GOT3 (cell line): Measurements from ENCODE around the gene CHRNA9.

Experiments
- DNase-seq: peaks from one replicate; lab custom pipeline; 2025; ENCODE audit warnings: mixed read lengths; lab: John Stamatoyannopoulos, UW

CHRNA9 gene

DNA sequence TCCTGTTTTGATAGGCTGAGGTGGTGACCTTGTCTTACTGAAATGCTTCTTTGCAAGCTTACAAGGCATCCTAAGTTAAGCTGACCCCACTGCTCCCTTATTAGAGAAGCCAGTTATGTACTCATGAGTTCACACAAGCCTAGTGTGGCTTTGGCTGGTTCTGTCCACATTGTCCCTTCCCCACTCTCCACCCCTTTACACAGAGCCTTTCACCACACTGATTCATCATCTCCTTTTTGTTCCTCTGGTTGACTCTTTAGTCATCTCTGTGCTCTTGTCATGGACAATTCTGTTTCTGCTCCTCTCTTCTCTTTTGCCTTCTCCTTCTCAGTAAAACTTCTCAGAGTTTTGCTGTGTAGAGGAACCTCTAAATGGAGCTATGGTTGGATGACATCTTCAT, 4.9 kb downstream of the CHRNA9 start:
- DNase-seq, result no peak

DNA sequence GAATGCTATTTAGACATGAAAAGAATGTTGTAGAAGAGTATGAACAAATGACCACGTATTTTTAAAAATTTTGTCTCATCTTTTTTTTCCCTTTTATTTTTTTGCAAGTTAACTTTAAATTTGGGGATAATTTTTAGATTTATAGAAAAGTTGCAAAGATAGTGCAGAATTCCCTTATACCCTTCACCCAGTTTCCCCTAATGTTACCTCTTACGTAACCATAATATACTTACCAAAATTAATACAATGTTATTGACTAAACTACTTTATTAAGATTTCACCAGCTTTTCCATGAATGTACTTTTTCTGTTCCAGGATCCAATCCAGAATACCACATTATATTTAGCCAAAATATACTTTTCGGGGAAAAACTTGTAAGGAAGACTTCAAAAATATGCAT, 12.3 kb downstream of the CHRNA9 start:
- DNase-seq, result no peak

DNA sequence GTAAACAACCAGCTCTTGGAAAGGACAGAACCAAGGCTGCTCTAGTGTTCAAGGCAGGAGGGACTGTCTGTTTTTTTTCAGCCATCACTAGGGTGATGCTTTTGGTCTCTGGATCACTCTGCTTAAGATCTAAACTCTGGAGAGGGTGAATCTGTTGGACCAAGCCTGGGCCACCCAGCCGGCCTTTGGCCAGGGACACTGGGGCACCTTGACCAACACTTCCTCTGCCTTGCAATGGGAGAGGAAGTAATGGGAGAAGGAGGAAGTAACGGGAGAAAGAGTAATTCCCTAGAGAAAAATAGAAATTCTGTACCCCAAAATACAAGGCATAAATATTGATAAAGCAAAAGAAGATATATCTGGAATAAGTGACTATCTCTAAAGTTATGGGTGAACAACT, 12.9 kb downstream of the CHRNA9 start:
- DNase-seq, result no peak

DNA sequence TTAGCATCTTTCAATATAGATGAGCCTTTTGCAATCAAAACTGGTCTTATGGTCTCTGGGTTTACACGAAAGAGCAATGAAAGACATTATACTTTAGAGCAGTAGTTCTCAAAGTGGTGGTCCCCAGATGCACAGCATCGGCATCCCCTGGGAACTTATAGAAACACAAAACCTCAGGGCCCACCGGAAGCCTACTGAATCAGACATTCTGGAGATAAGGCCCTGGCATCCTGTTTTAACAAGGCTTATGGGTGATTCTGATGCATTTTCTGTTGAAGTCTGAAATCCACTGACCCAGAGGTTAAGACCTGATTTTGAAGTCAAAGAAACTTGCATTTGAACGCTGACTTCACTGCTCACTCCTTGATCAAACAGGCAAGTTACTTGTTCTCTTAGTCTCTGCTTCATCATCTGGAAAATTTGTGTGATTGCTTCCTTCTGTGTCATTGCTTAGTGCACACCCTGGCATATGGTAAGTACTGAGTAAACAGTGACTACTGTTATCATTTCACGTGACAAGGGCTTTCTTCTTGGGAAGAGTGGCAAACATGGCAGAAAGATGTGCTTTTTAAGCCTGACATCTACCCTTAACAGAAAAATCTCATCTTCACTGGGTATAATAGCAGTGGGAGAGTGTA, 14.5 kb downstream of the CHRNA9 start:
- no peak for DNase-seq

DNA sequence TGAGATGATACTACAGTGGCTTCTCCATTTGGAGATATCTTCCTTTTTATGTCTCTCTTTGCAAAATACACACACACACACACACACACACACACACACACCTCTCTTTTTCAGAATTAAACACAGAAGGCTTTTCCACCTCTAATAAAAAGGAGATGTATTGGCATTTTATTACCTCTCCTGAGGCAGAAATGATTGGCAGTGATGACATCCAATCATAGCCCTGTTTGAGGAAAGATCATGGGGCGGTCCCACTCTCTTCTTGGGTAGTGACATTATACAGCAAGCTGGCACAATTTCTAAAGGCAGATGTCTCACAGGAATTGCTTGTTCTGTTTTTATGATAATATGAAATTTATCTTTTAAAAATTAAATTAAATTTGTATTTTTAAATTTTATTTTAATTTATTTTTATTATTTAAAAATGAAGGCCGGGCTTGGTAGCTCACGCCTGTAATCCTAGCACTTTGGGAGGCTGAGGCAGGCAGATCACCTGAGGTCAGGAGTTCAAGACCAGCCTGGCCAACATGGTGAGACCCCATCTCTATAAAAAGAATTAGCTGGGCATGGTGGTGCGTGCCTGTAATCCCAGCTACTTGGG, 15.6 kb downstream of the CHRNA9 start:
- DNase-seq, result no peak

DNA sequence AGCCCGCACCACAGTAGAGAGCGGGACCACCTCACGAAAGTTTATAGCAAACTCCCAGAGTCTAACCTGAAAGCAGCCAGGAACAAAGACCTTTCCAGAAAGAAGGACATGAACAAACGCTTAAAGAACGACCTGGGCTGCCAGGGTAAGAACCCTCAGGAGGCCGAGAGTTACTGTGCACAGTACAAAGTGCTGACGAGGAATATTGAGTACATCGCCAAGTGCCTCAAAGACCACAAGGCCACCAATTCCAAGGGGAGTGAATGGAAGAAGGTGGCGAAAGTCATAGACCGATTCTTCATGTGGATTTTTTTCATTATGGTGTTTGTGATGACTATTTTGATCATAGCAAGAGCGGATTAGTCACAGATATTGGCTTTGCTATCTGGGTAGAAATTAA, 19.0 kb downstream of the CHRNA9 start:
- DNase-seq, result no peak

DNA sequence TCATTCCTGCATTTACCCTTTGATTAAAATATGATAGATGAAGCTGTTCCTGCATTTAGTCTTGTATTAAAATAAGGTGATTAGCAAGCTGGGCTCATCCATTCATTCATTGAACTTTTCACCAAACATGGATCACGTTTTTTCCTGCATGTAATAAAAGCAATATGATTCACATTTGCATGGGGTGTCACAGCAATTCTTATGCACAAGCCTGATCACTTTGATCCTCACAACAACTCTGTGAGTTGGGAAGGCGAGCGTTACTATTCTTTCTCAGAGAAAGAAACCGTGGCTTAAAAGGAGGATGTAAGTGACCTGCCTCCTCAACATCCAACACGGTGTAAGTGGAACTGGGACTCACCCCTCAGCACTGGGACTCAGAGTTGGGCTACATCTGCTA, 20.0 kb downstream of the CHRNA9 start:
- DNase-seq, result no peak

DNA sequence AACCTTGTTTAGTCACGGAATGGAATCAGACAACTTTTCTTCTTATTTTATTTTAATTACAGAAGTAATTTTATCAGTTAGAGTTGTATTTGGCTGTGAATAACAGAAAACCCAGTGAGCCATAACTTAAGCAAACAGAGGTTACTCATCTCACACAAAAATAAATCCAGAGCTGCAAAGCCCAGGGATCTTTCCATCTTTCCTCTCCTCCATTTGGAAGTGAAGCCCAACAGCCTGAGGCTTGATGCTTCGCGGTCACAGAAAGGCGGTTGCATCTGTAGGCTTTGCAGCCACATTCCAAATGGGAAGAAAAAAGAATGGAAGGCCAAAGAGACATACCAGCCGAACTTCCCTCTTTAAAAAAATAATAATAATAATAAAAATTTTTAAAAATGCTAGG, 22.6 kb downstream of the CHRNA9 start:
- DNase-seq, result no peak

DNA sequence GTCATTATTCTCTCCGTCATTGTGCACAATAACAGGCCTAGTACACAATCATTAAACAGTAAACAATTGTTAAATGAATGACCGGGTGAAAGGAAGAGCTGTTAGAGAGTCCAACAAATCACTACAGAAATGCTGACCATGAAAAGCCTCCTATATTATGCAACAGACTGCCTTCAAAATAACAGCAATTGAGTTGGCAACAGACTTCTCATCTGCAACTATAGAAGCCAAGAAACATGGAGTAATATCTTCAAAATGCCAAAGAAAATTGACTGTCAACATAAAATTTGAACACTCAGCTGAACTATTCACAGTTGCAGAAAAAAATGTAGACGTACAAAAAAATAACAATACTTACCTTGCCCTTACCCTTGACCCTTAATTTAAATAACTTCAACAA, 26.2 kb downstream of the CHRNA9 start:
- no peak for DNase-seq

DNA sequence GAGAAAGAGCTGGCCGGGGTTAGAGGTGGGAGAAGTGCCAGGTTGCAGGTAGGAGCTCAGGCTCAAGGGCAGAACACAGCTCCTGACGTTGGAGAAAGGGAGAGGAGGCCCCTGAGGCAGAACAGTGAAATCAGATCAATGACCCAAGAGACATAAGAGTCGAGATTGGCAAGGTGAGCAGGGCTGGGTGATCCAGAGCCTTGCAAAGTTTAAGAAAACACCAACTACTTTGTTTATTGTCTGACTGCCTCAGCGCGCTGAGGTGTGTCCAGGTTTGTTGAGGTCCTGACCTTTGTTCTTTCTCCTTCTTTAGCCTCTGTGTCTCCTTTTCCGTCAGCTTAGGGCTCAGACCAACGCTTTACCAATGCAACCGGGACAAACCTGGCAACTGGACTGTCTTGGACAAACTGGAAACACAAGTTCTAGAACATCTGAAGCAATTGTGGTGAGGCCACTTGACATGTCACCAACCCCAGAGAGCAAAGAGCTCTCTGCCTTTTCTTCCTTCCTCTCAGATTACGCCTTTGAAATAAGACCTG, 28.3 kb downstream of the CHRNA9 start:
- no peak for DNase-seq

DNA sequence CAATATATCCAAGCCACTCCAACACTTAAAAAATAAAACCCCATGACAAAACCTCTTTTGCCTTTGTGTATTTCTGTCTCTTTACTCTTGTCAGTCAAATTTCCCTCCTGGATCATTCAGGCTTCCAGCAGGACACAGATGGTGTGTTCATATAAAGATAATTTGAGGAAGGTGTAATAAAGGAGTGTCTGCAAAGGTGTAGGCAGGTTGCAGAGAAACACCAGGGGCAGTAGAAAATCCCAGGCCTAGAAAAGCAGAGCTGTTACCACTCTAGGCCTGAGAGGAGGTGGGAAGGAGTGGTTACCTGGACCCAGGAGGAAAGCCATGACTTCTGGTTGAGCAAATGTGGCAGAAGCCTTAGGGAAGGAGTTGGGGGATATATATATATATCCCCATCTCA, 28.8 kb downstream of the CHRNA9 start:
- DNase-seq, result no peak

DNA sequence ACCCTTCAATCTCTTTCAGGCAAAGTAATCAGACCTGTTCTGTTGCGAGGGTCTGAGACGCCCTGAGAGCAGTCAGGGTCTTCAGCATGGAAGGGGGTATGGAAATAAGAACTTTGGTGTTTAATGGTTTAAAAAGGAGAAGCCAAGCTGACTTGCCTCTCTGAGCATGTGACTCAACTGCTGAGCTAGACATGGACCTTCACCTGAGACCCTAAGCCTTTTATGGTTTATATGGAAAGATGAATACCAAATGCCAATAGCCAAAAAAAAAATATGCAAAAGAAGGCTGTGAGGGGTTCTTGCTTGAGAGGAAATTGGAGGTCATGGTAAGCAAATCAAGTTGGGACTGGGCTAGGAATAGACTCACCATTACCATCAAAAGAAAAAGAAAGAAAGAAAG, 30.6 kb downstream of the CHRNA9 start:
- DNase-seq, result no peak

DNA sequence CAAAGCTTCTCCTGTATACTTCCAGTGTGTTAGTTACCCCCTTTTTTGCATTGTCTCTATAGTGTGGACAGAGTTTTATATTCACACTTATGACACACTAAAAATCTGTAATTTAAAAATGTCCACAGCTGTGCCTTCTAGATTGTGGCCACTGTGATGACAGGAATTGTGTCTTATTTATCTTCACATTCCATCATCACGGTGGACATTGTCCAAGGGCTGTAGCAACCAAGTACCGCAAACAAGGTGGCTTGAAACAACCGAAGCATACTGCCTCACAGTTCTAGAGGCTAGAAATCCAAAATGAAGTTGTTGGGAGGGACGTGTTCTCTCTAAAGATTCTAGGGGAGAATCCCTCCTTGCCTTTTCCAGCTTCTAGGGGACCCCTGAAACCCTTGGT, 32.3 kb downstream of the CHRNA9 start:
- DNase-seq, result no peak

DNA sequence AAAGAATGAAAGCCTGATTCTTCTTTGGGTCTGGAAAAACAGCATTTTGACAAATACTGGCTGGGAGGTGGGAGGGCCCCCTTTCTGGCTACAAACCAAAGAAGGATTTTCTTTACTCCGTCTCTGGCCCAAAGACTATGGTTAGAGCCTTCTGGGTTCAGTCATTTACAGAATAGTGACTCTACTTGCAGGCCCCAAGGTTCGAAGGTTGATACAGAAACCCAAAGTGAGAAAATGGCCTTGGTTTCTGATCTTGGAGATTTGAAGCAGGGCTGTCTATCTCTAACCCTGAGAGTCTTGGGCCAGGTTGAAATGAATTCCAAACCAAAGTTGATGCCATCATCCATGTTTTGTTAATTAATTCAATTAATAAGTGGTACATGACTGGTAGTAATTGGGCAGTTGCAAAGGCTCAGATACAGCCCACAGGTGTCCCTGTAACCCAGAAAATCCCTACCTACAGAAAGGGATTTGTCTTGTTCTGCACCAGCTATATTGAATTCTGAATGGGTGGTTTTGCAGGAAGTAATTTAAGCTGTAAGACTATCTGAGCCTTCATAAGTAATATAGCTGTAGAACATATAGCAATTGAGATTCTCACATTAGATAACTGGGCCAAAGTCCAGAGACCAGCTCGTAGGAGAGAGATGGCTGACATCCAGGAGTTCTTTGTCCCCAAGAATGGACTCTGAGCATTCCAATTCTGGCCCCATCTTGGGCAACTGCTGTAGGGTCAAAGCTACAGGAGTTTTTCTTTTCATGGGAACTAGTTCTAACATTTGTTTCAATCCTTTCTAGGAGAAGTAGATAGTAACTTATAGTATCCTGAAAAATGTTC, 34.5 kb downstream of the CHRNA9 start:
- no peak for DNase-seq

DNA sequence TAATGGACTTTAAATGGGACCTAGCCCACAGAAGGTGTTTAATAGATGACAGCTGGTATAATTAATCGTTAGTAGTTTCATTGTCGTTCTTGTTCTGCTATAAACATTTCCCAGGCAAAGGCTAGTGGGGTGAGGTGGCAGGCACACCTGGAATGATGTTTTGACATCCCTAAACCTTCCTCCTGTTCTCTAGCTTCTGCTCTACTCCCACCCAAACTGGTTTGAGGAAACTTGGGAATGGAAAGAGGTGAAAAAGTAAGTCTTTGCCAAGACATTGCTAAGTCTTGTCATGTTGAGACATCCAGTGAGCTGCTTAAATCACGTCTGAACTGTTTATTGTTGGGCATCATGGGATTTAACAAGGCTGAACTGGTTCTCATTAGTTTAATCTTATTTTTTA, 37.5 kb downstream of the CHRNA9 start:
- no peak for DNase-seq

DNA sequence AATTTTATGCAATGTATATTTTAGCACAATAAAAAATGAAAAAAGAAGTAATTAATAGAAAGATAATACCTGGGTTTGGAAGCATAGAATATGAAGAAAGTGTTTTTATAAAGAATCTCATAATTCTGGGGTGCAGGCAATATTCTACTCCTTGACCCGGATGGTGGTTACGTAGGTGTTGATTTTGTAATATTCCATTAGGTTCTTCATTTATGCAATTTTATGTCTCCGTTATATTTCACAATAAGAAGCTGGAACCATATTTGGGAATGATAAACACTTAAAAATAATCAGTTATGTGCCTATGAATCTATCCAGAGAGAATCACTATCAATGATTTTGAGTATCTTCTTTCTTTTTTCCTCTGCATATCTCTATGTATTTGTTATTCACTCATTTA, 38.5 kb downstream of the CHRNA9 start:
- no peak for DNase-seq

DNA sequence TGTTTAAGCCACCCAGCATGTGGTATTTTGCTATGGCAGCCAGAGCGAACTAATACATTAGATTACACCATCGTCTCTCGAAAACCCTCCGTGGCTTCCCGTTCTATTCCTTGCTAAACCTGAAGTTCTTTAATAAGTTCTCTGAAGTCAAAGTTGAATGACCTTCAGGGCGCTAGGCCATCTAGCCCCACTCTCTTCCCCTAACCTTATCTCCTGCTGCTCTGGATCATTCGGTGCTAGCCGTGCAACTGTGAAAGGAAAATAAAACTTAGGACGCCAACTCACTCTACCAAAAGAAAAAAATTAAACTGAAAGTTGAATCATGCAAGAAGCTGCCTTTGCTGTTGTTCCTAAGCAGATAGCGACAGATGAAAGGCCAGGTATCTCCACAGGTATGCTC, 40.0 kb downstream of the CHRNA9 start:
- no peak for DNase-seq

DNA sequence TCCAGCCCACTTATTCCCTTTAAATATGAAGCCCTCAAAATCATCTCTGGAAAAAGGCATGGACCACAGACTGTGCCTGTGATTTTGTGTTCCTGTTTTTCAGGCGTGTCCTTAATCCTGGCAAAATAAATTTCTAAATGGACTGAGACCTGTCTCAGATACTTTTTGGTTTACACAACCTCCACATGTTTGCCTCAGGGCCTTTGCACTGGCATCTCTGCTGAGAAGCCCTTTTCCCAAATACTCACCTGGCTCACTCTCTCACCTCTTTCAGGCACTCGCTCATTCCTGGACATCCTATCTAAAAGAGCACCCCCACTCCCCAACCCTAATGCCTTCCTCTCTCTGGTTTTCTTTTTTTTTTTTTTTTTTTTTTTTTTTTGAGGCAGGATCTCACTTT, 40.5 kb downstream of the CHRNA9 start:
- DNase-seq, result no peak

DNA sequence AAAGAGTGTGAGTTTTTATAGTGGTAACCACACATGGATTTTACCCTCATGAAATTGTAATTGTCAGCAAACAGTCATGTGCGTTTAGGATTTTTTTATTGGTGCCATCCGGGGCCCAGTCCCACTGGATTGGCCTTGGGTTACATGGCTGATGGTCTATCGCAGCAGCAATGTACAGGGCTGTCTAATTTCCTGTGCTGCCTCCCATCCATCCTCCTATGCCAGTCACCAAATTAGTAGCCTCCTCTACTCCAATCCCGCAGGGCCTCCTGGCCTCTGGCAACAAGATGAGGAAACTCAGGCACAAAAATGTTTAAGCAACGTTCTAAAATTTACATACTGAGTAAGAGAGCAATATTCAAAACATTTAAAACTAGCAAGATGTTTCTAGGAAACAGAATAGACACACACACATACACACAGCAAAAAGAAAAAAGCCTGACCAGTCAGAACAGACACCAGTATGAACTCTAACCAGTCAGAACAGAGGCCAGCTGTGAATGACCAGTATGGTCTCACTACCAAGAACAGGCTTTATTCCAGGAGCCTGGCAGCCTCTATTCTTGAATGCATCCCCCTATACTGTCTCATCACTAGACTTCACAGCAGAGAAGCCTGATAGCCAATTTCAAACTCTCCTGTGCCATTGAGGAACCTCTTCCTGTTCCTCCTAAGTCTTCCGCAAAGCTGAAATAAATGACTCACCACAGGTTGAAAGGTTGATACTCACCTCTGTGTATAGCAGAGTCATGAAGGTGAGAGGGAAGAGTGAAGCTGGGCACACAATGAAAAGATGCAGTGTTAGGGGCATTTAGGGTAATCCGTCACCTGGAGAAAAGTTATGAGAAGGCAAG, 42.6 kb downstream of the CHRNA9 start:
- no peak for DNase-seq

DNA sequence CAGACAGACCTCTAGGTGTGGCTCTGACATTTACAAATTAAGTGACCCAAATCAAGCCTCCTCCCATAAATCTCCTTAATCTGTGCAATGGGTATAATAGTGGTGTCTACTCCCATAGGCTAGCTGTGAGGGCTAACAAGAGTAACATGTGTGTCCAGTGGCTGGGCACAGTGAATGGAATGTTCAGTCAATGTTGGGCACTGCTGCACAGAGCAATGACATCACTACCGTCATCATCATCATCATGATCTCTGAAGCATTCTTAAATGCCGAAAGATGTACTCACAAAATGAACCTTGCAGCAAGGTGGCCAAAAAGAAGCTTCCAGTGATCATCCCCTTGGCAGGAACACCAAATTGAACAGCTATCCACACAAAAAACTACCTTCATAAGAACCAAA, 43.5 kb downstream of the CHRNA9 start:
- DNase-seq, result no peak

DNA sequence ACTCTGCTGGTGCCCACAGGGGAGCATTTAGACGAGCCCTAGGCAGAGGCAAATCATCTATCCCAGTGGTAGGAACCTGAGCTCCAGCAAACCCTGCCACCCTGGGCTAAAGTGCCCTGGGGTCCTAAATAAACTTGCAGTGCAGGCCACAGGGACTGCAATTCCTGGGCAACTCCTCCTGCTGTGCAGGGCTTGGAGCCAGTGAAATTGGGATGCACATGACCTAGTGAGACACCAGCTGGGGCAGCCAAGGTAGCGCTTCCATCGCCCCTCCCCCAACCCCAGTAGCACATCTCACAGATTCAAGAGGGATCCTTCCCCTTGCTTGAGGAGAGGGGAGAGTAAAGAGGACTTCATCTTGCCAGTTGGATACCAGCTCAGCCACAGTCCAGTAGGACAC, 44.1 kb downstream of the CHRNA9 start:
- DNase-seq, result no peak

DNA sequence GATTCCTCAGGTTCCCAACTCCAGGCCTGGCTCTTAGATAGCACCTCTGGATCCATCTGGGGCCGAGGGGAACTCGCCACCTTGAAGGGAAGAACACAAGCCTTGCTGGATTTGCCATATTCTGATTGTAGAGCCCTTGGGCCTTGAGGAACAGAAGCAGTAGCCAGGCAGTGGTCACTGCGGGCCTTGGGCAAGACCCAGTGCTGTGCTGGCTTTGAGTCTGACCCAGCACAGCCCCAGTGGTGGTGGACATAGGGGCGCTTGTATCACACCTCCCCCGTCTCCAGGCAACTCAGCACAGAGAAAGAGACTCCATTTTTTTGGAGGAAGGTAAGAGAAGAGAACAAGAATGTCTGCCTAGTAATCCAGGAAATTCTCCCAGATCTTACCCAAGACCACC, 45.5 kb downstream of the CHRNA9 start:
- DNase-seq, result no peak
